ENCODE data around the gene NDUFS8. TPM values are rescaled to one million over a fixed set of nuclear protein-coding genes. Genes with fewer than 3 reads are reported as not detected.

Gene NDUFS8
- total and polyA plus RNA-seq, 4 donors, result 61.2 to 148 (median 106) TPM

GRCh38 chr11:68036717-68037239, 6.3 kb downstream of the NDUFS8 start:
- DNase-seq (ENCODE audit: low spot score), result no peak
- H3K9ac ChIP-seq (ENCODE audit: low read depth in 1 of 2, low read length in 2 of 2), result peak overlapping the region in 1 of 2 donors; percentile 49
- H3K27me3 ChIP-seq (ENCODE audit: control insufficient read depth in 4 of 4, insufficient read depth in 4 of 4, low read length in 3 of 4), result no peaks in the 10 kb centered on the region
- H3K9me3 ChIP-seq (ENCODE audit: control insufficient read depth in 4 of 4, low read length in 3 of 4), result no peaks in the 10 kb centered on the region
- WGBS, result 57% methylated on average over 14 of the region's 14 CpGs
- H3K4me1 ChIP-seq (ENCODE audit: control insufficient read depth in 4 of 4, insufficient read depth in 4 of 4, low read length in 3 of 4), result peaks cover 30 to 73% (median 49%) of the 10 kb centered on the region in 4 donors
- peak overlapping the region; percentile 93 to 98 for H3K27ac ChIP-seq (ENCODE audit: low read depth in 1 of 2, low read length in 2 of 2)
- no peaks in the 10 kb centered on the region for H3K36me3 ChIP-seq (ENCODE audit: control insufficient read depth in 4 of 4, insufficient read depth in 3 of 4, low read depth in 1 of 4, low read length in 3 of 4)
- no peak overlapping the region for H3K4me3 ChIP-seq (ENCODE audit: low read depth in 1 of 3, low read length in 3 of 3)
- TF ChIP-seq MAX (IDR thresholded peaks at IDR 0.05), result peak; percentile 21
- TF ChIP-seq TAF1 (conservative IDR thresholded peaks at IDR 0.05), result no peak
- peak; percentile 20 for TF ChIP-seq SP1 (IDR thresholded peaks at IDR 0.05)
- peak; percentile 69 for TF ChIP-seq NR2F2 (IDR thresholded peaks at IDR 0.05)
- peak in 1 of 2 donors; percentile 46 for TF ChIP-seq RXRA (IDR thresholded peaks at IDR 0.05)
- TF ChIP-seq GABPA (IDR thresholded peaks at IDR 0.05 in 1 of 2, conservative IDR thresholded peaks at IDR 0.05 in 1 of 2), result no peak

- Histone ChIP-seq H3K9me3 (ENCODE audit: control insufficient read depth in 4 of 4, low read length in 3 of 4) (no peaks in the 10 kb centered on the region), H3K27me3 (ENCODE audit: control insufficient read depth in 4 of 4, insufficient read depth in 4 of 4, low read length in 3 of 4) (no peaks in the 10 kb centered on the region), H3K4me1 (ENCODE audit: control insufficient read depth in 4 of 4, insufficient read depth in 4 of 4, low read length in 3 of 4) (peaks cover 28 to 64% (median 44%) of the 10 kb centered on the region in 4 donors), H3K4me3 (ENCODE audit: low read depth in 1 of 3, low read length in 3 of 3) (no peak overlapping the region), H3K9ac (ENCODE audit: low read depth in 1 of 2, low read length in 2 of 2) (peak overlapping the region; percentile 1 to 49), H3K36me3 (ENCODE audit: control insufficient read depth in 4 of 4, insufficient read depth in 3 of 4, low read depth in 1 of 4, low read length in 3 of 4) (peaks cover 0 to 1% (median 0%) of the 10 kb centered on the region in 4 donors), H3K27ac (ENCODE audit: low read depth in 1 of 2, low read length in 2 of 2) (peak overlapping the region; percentile 93 to 98)
- peak; percentile 3 for TF ChIP-seq CTCF (IDR thresholded peaks at IDR 0.05; ENCODE audit: low read depth, low read length, missing input control)
- TF ChIP-seq JUND (IDR thresholded peaks at IDR 0.05), result no peak
- no peak for TF ChIP-seq REST (IDR thresholded peaks at IDR 0.05)
- no peak for TF ChIP-seq ATF3 (IDR thresholded peaks at IDR 0.05)
- peak in 1 of 2 donors; percentile 1 for TF ChIP-seq HNF4A (conservative IDR thresholded peaks at IDR 0.05)
- 68% methylated on average over 20 of the region's 20 CpGs for WGBS
- DNase-seq (ENCODE audit: low spot score), result no peak
Measured at GRCh38 chr11:68037411-68038225, 7.1 kb downstream of the NDUFS8 start.

Data from liver (tissue), 9 donors.